Lower leg skin (tissue), 3 donors: Measurements from ENCODE around the gene ZC3H13.

Experiments
- CTCF ChIP-seq, 3 donors: fragments of 450-650 bp; IDR thresholded peaks; one replicate each; pipeline ENCODE4 v1.5.1; 2016; ENCODE audit warnings: antibody characterized with exemption in 3 of 3, mild to moderate bottlenecking in 3 of 3, moderate library complexity in 2 of 3
- POLR2A ChIP-seq, 2 donors: fragments of 450-650 bp; IDR thresholded peaks; one replicate each; pipeline ENCODE4 v1.6.1; 2016 to 2017; ENCODE audit warnings: antibody characterized with exemption in 2 of 2, mild to moderate bottlenecking in 1 of 2, moderate library complexity in 1 of 2

DNA sequence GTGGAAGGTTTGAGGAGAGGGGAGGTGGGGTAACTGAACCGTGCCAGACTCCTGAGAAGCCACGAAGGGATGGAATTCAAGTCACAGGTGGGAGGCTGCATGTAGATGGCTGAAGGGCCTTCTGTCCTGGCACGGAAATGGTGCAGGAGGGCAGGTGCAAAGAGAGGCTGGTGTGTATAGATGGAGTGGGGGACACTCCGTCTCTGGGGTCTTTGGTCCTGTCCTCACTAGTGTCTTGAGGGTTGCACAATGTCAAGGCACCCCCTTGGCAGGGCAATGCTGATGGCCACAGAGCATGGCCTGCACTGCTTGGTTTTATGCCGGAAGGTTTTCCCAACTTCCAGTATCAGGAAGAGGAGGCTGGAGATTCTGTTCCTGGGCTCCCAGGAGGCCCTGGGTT, 118.3 kb downstream of the ZC3H13 start:
- TF ChIP-seq CTCF (IDR thresholded peaks at IDR 0.05) (no peak), POLR2A (IDR thresholded peaks at IDR 0.05) (no peak)
